CD4-positive, alpha-beta T cell treated with Interleukin-4 for 4 hours (primary cell): ENCODE measurements around the gene PDCD1LG2.
"Not testable (repeated sequence)": the region's sequence is repeated elsewhere in the genome, so short reads cannot be mapped to it uniquely, and the experiment has no call there.

Experiments used
- DNase-seq: peaks from one replicate; pipeline ENCODE4 v3.0.0-alpha.2; 2020

Gene PDCD1LG2

DNA sequence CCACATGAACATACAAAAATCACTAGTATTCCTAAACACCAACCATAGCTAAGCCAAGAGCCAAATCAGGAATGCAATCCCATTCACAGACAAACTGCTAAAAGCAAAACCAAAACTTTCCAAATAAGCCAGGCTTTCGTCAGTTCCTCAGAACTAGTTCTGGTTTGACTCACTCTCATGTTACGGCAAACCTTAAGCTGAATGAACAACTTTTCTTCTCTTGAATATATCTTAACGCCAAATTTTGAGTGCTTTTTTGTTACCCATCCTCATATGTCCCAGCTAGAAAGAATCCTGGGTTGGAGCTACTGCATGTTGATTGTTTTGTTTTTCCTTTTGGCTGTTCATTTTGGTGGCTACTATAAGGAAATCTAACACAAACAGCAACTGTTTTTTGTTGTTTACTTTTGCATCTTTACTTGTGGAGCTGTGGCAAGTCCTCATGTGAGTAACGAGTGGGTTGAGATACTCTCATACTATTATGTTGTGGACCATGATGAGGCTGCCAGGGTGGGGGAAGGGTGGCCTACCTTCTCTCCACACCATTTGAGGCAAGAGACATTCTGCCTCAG, at the start of gene PDCD1LG2:
Gene PDCD1LG2, plus strand, starts transcription at position 172 of the 572 bp plus-strand sequence. CDS start 12,016 bp downstream, outside the sequence.
- peak; percentile 67 for DNase-seq

DNA sequence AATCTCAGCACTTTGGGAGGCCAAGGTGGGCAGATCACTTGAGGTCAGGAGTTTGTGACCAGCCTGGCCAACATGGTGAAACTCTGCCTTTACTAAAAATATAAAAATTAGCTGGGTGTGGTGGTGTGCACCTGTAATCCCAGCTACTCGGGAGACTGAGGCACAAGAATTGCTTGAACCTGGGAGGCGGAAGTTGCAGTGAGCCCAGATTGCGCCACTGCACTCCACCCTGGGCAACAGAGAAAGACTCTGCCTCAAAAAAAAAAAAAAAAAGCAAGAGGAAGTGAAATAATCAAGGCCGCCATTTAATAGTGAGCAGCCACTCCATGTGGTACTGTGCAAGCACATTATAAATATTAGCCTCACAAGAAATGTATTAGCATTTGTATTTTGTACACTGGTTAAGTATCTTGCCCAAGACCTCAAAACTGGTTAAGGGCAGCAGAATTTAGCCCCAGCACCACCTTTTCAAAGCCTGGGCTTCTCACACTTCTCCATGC, 45.5 kb upstream of the PDCD1LG2 start:
- not testable (repeated sequence) for DNase-seq

DNA sequence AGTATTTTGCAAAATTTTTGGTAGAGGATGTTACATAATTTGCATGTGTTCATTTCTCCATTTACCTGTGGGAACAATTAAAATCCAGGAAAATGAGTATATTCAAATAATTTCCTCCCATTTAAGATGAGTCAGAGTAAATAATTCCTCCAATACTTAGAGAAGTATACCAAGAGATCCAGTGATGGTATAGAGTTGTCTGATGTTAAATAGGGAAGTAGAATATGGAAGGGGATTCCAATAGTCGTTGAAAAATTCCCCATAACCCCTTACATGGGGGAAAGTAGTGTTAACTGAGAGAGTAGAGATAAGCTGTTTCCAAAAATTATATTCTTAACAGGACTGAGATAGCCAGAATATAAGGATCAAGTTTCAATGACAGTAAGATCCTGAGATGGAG, 44.3 kb upstream of the PDCD1LG2 start:
- DNase-seq = no peak

DNA sequence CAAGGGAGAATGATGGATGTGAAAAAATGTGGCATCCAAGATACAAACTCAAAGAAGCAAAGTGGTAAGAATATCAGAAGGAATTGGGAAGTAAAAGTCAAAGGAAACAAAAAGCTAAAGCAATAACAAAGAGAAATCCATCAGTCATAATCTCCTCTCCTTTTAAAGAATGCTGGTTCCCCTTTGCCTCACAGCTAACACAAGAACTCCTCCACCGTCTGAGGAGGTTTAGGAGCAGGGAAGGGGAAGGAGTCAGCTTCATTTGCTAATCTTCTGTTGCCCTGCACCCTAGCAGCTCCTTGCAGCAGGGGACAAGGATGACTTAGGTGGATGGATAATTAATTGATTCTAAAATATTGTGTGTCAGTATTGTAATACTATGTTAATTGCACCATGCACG, 43.6 kb upstream of the PDCD1LG2 start:
- no peak for DNase-seq

DNA sequence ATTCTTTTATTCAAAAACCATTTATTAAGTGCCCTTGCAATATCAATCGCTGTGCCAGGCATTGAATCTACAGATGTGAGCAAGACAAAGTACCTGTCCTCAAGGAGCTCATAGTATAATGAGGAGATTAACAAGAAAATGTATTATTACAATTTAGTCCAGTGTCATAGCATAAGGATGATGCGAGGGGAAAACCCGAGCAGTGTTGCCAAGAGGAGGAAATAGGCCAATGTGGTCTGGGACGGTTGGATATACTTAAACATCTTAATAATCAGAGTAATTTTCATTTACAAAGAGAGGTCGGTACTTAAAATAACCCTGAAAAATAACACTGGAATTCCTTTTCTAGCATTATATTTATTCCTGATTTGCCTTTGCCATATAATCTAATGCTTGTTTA, 41.5 kb upstream of the PDCD1LG2 start:
- DNase-seq = no peak

DNA sequence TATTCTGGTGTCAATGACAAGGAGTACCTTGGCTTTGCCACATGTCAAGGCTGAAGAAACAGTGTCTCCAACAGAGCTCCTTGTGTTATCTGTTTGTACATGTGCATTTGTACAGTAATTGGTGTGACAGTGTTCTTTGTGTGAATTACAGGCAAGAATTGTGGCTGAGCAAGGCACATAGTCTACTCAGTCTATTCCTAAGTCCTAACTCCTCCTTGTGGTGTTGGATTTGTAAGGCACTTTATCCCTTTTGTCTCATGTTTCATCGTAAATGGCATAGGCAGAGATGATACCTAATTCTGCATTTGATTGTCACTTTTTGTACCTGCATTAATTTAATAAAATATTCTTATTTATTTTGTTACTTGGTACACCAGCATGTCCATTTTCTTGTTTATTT, 40.2 kb upstream of the PDCD1LG2 start:
- no peak for DNase-seq

DNA sequence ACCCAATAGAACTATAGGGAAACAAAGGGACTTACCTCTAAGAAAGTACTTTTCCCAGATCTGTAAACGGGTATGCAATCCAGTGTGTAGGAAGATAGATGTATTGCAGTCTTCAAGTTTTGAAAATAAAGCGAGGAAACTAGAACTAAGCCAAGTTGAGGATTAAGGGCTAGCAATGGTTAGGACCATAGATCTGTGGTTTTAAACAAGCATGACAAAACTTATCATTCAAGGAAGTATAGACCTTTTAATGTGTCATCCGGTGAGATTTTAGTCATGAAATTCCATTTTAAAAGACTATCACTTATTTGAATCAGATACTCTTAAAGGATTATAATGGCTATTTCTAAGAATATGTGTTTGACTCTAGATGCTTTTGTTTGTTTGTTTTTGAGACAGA, 39.5 kb upstream of the PDCD1LG2 start:
- DNase-seq = no peak

DNA sequence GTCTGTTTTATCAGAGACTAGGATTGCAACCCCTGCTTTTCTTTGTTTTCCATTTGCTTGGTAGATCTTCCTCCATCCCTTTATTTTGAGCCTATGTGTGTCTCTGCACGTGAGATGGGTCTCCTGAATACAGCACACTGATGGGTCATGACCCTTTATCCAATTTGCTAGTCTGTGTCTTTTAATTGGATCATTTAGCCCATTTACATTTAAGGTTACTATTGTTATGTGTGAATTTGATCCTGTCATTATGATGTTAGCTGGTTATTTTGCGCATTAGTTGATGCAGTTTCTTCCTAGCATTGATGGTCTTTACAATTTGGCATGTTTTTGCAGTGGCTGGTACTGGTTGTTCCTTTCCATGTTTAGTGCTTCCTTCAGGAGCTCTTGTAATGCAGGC, 34.7 kb upstream of the PDCD1LG2 start:
- not testable (repeated sequence) for DNase-seq

DNA sequence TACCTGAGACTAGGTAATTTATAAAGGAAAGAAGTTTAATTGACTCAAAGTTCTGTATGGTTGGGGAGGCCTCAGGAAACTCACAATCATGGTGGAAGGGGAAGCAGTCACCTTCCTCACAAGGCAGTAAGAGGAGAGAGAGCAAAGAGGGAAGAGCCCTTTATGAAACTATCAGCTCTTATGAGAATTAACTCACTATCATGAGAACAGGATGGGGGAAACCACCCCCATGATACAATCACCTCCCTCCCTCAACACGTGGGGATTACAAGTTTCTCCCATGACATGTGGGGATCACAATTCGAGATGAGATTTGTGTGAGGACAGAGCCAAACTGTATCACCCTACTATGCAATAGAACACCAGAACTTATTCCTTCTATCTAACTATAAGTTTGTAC, 32.1 kb upstream of the PDCD1LG2 start:
- no peak for DNase-seq

DNA sequence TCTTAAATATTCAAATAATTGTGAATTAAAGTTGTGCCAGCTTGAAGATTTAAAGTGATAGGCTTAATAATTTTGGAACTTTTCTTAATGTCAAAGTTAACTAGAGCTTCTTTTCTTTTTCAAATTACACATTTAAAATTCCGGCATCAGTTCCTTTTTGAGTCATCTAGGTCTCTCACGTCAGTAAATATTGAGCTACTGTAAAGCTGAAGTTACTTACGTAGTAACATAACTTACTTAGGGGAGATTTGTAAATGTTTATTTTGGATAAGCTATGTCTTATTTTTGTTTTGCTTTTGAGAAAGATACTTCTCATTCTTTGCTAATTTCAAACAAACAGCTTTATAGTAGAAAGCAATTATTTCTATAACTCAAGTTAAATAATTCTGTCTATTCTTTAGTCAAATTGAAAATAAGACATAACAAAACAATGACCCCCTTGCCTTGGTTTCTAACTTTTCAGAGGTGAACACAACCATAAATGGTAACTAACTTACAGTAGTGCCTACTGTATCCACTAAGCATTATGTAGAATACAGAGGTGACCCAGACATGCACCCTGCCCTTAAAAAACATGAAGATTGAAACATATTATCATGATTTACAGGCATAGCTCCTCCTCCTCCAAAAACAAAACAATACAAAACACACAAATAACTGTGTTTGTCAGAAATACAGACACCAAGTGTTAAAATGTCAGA, 30.2 kb upstream of the PDCD1LG2 start:
- no peak for DNase-seq

DNA sequence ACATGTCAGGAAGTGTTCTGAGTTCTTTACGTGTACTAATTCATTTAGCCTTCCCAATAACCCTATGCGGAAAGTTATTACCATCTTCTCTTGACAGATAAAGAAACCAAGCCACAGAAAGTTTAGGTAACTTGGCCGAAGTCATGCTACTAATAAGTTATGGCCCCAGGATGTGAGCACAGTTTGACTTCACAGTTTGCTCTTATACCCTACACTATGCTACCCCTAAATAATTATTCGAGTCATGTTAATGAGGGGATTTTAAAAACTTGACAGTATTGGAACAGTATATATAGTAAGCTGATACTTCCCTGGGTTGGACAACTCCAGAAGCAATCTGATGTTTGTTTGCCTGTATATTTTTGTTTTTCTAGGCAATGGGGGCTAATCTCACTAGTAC, 29.4 kb upstream of the PDCD1LG2 start:
- DNase-seq = no peak

DNA sequence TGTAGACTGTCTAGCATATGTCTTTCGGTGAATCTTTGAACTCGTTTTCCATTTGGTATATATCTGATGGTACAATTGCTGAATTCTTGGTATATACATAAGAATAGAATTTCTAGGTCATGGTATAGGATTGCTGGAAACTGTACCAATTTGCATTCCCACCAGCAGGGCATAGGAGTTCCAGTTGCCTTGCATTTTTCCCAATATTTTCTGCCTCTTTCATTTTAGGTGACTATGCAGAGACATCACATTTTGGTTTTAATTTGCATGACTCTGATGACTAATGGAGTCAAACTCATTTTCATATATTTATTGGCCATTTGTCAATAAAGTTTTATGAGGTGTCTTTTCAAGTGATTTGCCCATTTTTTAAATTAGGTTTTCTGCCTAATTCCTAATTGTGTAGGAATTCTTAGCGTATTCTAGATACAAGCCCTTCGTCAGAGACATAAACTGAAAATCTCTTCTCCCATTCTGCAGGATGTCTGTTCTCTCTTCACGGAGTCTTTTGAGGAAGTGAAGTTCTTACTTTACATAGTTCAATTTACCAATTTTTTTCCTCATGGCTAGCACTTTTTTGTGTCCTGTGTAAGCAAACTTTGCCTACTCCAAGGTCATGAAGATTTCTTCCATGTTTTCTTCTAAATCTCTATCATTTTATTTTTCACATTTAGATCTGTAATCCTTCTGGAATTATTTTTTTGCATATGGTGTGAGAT, 28.9 kb upstream of the PDCD1LG2 start:
- DNase-seq = no peak

DNA sequence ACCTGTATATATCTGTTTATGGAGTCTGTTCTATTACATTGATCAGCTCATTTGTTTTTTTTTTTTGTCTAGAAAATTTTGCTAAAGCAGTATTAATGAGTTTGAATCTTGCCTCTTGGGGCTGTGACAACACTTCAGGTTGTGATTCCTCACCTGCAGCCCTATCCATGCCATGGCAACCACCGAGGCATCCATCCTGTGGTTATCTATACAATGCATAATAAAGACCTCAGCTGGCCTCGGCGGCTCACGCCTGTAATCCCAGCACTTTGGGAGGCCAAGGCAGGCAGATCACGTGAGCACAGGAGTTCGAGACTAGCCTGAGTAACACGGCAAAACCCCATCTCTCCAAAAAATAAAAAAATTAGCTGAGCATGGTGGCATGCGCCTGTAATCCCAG, 28.1 kb upstream of the PDCD1LG2 start:
- no peak for DNase-seq

DNA sequence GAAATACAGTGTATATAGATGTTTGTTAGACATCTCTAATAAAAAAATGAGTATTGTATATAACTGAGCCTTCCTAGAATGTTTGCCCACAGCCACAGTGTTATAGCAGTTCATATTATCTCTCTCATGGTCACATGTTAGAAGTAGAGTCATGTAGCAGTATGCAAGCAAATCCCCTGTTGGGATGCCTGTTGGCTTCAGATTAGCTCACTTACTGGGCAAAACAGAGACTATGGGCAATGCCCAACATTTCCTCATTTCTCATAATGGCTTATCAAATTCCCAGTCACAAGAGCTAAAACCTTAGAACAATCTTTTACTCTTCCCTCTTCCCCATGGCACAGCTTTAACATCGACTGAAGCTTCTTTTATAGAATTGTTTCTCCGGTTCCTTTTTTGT, 27.0 kb upstream of the PDCD1LG2 start:
- DNase-seq = no peak

DNA sequence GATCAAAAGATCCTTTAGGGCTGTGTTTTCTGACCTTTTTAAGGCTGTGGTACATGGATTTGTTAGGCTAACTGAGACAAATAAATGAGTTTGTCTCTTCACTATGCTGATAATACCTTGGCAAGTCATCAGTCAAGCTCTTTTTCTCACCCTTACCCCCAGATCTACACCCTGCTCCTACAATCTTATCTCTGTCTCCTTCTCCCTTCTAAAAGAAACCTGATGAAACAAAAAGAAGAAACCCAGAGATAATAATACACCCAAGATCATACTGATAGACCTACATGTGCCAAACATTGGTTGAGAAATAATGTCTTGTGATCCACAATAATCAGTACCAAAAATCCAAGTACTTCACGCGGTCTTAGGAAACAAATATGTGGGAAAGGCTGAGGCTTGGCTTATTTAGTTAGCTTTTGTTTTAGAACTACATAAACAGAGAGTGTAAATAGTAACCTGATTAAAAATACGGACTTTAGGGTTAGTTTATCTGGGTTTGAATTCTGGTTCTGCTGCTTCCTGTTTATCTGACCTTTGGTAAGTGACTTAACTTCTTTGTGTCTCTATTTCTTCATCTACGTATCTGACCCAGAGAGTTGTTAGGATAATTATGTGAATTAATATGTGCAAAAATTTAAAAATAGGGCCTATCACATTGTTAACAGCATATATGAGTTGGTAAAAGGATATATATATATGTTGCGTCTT, 24.8 kb upstream of the PDCD1LG2 start:
- no peak for DNase-seq

DNA sequence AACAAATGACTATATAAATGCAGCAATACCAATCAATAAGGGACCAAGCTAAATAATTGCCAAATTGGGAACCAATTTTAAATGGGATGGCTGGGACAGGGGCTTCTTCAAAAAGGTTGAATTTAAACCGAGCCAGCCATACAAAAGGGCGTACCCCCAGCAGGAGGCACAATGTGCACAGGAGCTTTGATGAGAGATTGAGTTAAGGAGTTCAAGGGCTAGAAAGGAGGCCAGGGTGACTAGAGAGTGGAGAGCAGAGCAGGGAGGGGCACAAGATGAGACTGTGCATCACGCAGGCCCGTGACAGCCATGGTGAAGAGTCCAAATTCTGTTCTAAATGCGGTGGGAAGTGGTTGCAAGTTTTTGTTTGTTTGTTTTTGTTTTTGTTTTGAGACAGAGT, 23.3 kb upstream of the PDCD1LG2 start:
- DNase-seq = no peak

DNA sequence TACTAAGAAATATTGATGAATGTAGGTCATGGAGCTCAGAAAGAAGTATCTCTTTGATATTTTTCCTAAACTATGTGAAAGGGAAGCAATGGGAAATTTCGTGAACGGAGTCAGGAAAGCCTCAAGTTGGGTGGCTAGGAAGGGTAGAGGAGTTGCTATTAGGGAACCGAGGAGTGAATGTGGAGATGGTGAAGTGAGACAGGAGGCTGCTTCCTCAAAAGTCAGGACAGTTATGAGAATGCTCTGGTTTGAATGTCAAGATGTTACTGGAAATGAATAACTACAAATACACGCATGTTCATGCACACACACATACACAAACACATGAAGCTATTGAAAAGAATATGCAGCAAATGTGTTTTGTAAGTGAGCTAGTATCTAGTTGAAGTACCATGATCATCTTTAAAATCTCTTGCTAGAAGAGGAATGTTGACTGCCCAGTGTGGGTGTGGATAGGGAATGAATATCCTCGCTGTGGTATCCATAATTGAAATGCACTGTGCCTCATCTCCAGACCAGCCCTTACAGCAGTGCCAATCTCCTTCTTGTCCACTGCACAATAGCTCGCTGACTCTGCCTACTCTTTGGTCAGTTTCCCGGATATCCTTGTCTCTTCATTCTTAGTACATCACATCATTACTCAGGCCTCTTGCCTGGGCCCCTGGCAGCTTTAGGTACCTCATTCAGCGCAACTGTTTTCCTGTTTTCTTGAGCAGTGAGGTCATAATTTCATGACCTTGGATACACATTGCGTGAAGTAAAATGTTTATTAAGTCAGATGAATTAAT, 21.9 kb upstream of the PDCD1LG2 start:
- no peak for DNase-seq

DNA sequence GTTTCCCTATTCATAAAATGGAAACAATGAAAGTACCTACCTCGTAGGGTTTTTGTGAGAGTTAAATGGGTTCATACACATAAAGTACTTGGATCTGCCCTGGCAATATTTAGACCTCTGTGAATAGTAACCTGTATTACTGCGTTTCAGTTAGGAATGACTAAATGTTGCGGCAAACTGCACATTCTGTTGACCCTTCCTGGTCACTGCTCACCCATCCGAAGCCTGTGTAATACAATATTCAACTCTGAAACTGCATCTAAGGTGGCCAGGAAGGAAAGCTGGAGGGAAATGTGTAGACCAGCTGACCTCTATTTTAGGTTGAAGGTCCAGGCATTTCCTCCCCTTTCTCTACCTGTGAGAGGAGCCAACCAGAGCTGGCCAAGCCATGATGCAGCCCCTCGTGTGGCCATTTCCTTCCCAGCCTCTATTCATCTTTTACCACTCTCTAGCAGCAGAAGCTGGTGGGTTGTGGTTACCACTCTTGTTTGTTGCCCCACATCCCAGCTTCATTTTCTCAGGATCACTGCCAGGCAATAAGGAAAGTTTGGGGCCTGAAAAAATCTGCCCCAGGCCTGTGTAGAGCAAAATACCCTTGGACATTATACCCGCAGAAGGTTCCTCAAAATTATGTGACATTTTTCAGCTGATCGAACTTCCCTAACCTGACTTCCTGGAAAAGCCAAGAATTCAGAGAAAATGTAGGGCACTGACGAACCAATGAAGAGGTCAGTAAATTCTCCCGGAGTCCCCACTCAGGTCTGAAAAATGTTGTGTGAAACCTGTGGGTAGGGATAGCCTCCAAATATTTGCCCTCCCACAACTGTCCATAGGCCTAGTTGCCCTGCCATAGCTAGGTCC, 20.5 kb upstream of the PDCD1LG2 start:
- no peak for DNase-seq

DNA sequence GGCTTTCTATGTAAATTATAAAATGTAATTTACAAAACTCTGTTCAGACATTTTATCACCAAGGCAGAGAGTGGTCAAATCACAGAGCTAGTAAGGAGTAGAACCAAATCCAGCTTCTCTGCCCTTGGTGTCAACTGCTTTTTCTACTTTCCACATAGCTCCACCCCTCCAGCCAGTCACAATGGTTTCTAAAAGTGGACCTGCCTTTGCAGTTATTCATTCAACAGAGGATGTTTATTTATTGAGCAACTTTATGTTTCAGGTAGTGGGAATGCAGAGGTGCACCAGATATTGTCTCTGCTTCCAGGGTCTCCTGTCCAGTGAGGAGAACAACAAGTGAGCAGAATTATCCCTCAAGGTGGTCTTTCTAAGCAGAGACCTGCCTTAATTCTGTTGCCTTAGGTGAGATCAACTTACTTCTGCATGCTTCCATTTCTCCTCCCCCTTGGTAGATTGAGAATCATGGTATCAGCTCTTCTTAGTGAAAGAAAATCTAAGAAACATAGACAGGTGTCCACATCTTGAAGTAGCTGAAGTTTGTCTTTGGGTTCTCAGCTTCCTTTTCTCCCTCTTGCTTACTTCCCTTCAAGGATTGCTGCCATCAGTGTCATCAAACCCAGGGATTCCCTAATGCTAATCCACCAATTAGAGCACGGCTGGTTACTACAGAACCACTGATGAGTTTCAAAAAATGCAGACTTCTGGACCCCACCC, 17.2 kb upstream of the PDCD1LG2 start:
- no peak for DNase-seq

DNA sequence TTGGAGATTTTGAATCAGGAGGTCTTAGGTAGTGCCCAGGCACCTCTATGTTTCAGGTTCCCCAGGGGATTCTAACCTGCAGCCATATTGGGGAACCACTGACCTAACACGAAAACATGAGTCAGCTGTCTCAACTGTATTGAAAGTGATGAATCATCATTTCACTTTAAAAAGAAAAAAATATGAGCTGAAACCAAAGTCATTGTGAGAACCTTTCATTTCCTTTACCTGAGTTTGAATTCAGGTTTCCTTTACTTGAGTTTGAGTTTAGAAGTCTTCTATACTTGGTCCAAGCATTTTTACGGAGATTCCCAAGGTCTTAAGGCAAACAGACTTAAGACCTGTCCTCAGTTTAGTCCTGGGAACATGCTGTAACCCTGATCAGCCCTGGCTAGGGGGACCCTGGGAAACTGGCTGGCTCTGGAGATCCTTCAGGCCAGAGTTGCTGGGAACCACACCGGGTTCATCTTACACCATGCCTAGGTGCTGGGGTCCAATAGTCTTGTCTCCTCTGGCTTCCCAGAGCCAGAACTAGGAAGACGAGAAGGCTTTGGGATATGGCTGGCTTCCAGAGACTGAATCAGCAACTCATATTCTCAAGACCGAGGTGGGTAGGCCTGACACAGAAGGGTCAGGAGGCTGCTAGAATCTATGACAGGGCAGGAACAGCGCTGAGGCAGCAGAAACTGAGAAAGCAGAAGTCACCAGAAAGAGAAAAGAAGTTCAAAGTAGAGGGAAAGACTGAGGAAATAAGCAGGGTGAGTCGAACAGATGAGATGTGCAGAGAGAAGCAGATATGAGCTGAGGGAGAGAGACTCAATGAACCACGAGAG, 16.4 kb upstream of the PDCD1LG2 start:
- peak; percentile 53 for DNase-seq
